ENCODE measurements around the gene APMAP. TPM values are rescaled to one million over a fixed set of nuclear protein-coding genes. Genes with fewer than 3 reads are reported as not detected.

The APMAP gene
- total and polyA plus RNA-seq, 2 of the 13 experiments (the other 11 are each of a cell fraction or from before 2014, with no cell fraction given) = 168 to 214 TPM

GRCh38 chr20:24994470-24995368 is 2.2 kb upstream of the APMAP start (continued):
- TF ChIP-seq ZNF556 (CRISPR knock-in tag; IDR thresholded peaks at IDR 0.05; ENCODE audit: borderline replicate concordance) (no peak; the same call in 1 of the 2 replicates), SRY (CRISPR knock-in tag; IDR thresholded peaks at IDR 0.05) (no peak), REST (IDR thresholded peaks at IDR 0.05; ENCODE audit: borderline replicate concordance in 1 of 2, low read depth in 1 of 2, low read length in 2 of 2) (0 out of 4 replicates have a peak, but pooled peaks of 1 of the 2 experiments have one; percentile 12), ZNF646 (CRISPR knock-in tag; IDR thresholded peaks at IDR 0.05) (no peak), ZNF235 (CRISPR knock-in tag; IDR thresholded peaks at IDR 0.05; ENCODE audit: borderline replicate concordance) (peak; percentile 58; the same call in 1 of the 2 replicates), ZNF660 (CRISPR knock-in tag; IDR thresholded peaks at IDR 0.05; ENCODE audit: borderline replicate concordance, low read depth) (no peak), PRMT3 (CRISPR knock-in tag; IDR thresholded peaks at IDR 0.05; ENCODE audit: borderline replicate concordance, low read depth) (0 out of 2 replicates have a peak, but pooled peaks have one; percentile 35), BRF2 (CRISPR knock-in tag; IDR thresholded peaks at IDR 0.05) (no peak), ZNF709 (CRISPR knock-in tag; IDR thresholded peaks at IDR 0.05) (no peak), ZNF598 (CRISPR knock-in tag; IDR thresholded peaks at IDR 0.05; ENCODE audit: borderline replicate concordance) (no peak), ZBTB1 (CRISPR knock-in tag; IDR thresholded peaks at IDR 0.05; ENCODE audit: borderline replicate concordance) (no peak), HDAC1 (CRISPR knock-in tag; IDR thresholded peaks at IDR 0.05) (no peak), CREBL2 (CRISPR knock-in tag; IDR thresholded peaks at IDR 0.05; ENCODE audit: borderline replicate concordance) (no peak), CENPBD1 (CRISPR knock-in tag; IDR thresholded peaks at IDR 0.05; ENCODE audit: borderline replicate concordance, low read depth) (no peak), SIN3A (IDR thresholded peaks at IDR 0.05; ENCODE audit: borderline replicate concordance, low read depth, low read length) (no peak)

All from HepG2 (cell line).